ENCODE data around the gene CACYBP. TPM values are rescaled to one million over a fixed set of nuclear protein-coding genes. Genes with fewer than 3 reads are reported as not detected.

The CACYBP gene
- total RNA-seq, 1 experiment from 2014 or later = 194 TPM

DNA sequence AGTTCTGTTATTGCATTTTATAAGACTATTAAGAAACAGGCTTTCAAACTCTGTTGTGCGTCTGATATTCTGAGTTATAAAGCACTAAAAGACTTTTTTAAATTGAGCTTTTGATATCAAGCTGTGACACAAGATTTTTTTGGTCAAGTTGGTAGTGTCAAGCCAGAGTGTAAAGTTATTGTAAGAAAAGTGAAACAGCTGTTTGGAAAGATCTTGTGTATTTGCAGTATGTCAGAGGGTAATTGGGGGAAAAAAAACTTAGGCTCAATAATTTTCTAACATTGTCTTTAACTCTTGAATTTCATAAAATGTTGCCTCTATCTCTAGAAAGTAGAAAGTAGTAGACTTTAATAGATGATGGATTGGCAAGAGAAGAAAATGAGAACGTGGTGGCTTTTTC lies 3.8 kb downstream of the CACYBP start:
- intact Hi-C loops (cut with micrococcal nuclease) = no loop called here
- CTCF ChIA-PET = no interaction called here
- TF ChIP-seq, protein P1, sequence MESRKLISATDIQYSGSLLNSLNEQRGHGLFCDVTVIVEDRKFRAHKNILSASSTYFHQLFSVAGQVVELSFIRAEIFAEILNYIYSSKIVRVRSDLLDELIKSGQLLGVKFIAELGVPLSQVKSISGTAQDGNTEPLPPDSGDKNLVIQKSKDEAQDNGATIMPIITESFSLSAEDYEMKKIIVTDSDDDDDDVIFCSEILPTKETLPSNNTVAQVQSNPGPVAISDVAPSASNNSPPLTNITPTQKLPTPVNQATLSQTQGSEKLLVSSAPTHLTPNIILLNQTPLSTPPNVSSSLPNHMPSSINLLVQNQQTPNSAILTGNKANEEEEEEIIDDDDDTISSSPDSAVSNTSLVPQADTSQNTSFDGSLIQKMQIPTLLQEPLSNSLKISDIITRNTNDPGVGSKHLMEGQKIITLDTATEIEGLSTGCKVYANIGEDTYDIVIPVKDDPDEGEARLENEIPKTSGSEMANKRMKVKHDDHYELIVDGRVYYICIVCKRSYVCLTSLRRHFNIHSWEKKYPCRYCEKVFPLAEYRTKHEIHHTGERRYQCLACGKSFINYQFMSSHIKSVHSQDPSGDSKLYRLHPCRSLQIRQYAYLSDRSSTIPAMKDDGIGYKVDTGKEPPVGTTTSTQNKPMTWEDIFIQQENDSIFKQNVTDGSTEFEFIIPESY (IDR thresholded peaks at IDR 0.05; ENCODE audit: extremely low read depth, insufficient replicate concordance, low read length) = no peak
- TF ChIP-seq, protein P2, sequence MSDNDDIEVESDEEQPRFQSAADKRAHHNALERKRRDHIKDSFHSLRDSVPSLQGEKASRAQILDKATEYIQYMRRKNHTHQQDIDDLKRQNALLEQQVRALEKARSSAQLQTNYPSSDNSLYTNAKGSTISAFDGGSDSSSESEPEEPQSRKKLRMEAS (IDR thresholded peaks at IDR 0.05) = no peak
- TF ChIP-seq EZH2 (IDR thresholded peaks at IDR 0.05) (no peak), SRF (IDR thresholded peaks at IDR 0.05; ENCODE audit: low read depth) (no peak), JUND (IDR thresholded peaks at IDR 0.05) (no peak), CBX3 (IDR thresholded peaks at IDR 0.05; ENCODE audit: low read depth) (no peak)
- TF ChIP-seq, protein P3, sequence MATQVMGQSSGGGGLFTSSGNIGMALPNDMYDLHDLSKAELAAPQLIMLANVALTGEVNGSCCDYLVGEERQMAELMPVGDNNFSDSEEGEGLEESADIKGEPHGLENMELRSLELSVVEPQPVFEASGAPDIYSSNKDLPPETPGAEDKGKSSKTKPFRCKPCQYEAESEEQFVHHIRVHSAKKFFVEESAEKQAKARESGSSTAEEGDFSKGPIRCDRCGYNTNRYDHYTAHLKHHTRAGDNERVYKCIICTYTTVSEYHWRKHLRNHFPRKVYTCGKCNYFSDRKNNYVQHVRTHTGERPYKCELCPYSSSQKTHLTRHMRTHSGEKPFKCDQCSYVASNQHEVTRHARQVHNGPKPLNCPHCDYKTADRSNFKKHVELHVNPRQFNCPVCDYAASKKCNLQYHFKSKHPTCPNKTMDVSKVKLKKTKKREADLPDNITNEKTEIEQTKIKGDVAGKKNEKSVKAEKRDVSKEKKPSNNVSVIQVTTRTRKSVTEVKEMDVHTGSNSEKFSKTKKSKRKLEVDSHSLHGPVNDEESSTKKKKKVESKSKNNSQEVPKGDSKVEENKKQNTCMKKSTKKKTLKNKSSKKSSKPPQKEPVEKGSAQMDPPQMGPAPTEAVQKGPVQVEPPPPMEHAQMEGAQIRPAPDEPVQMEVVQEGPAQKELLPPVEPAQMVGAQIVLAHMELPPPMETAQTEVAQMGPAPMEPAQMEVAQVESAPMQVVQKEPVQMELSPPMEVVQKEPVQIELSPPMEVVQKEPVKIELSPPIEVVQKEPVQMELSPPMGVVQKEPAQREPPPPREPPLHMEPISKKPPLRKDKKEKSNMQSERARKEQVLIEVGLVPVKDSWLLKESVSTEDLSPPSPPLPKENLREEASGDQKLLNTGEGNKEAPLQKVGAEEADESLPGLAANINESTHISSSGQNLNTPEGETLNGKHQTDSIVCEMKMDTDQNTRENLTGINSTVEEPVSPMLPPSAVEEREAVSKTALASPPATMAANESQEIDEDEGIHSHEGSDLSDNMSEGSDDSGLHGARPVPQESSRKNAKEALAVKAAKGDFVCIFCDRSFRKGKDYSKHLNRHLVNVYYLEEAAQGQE (IDR thresholded peaks at IDR 0.05; ENCODE audit: low read depth) = no peak
- RAD21 ChIA-PET (ENCODE audit: low non-redundant PET in 1 of 2, low total read pairs in 2 of 2, uncharacterized antibody in 2 of 2, unreplicated experiment in 2 of 2) = no interaction called here
- H3K9ac ChIP-seq (ENCODE audit: low read length) = no peak overlapping the region
- peaks cover 24 to 31% of the 10 kb centered on the region in 2 experiments for H3K36me3 ChIP-seq (ENCODE audit: control insufficient read depth in 1 of 2, insufficient read depth in 2 of 2, low read length in 2 of 2)
- peaks cover 5 to 19% of the 10 kb centered on the region in 2 experiments; a peak in 3 of 4 replicates for H3K4me1 ChIP-seq (ENCODE audit: control insufficient read depth in 1 of 2, insufficient read depth in 2 of 2, low read length in 2 of 2)
- DNase-seq (ENCODE audit: low read depth, low spot score) = no peak
- peaks cover 87% of the 10 kb centered on the region for H3K79me2 ChIP-seq (ENCODE audit: insufficient read depth, low read length)
- no peak overlapping the region for H2AFZ ChIP-seq (ENCODE audit: low read depth, low read length, poor library complexity, severe bottlenecking)
- POLR2A ChIA-PET = interaction anchor here (0.8 kb wide), 1 partner anchor 233 kb away, joined by 3 read pairs; no protein-coding TSS in a partner anchor
- ATAC-seq = no peak
- no TSS peak for BruUV-seq (replicated peaks)
- no peaks in the 10 kb centered on the region for H3K9me2 ChIP-seq (ENCODE audit: insufficient read depth)
- no peak overlapping the region for H3K27ac ChIP-seq (ENCODE audit: low read depth, low read length)
- H3K4me2 ChIP-seq (ENCODE audit: low read length) = no peak overlapping the region
- no peaks in the 10 kb centered on the region for H3K27me3 ChIP-seq (ENCODE audit: insufficient read depth, low read length)
- no peaks in the 10 kb centered on the region for H3K9me3 ChIP-seq (ENCODE audit: control insufficient read depth in 1 of 2, insufficient read depth in 1 of 2, low read depth in 1 of 2, low read length in 2 of 2)
- no peak overlapping the region for H3K4me3 ChIP-seq (replicated peaks in 1 of 2; ENCODE audit: low read depth in 1 of 2, low read length in 2 of 2)
- peaks cover 30% of the 10 kb centered on the region; the same call in 1 of the 2 replicates for H4K20me1 ChIP-seq (ENCODE audit: insufficient read depth)
